ENCODE measurements around the gene AZIN2.
A peak's percentile ranks its signal among the peaks of the same experiment; 100 is the strongest.
"Not testable (repeated sequence)": the region's sequence is repeated elsewhere in the genome, so short reads cannot be mapped to it uniquely, and the experiment has no call there.

Gene AZIN2

DNA sequence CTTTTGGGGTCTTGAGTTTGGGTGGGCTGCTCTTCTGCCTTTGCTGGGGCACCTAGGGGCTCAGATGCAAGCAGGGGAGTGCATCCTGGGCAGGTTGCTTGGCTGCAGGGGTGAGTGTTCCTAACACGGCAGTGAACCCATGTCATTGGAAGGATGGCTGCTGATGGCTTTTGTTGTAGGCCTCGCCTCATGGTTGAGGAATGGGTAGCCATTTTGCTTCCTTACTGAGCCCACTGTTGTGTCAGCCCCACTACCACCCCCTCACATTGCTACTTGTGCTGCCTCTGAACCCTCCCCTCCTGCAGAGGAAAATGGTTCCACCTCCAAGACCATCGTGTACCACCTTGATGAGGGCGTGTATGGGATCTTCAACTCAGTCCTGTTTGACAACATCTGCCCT, 16.8 kb downstream of the AZIN2 start:
- peak overlapping the region in 2 of 7 experiments; percentile 9 to 30 for H3K4me3 ChIP-seq (ENCODE audit: control insufficient read depth in 1 of 7, extremely low read depth in 1 of 7, insufficient read depth in 4 of 7, low read depth in 2 of 7, low read length in 6 of 7)
- ChIA-PET CTCF (interaction anchor here (0.7 to 3.1 kb wide), 5 partner anchors 10 to 30 kb away, joined by 3 to 10 read pairs (median 6); no protein-coding TSS in a partner anchor), POLR2A (interaction anchor here (0.8 kb wide), 1 partner anchor 29 kb away, joined by 3 read pairs; no protein-coding TSS in a partner anchor)
- peaks cover 9 to 77% (median 58%) of the 10 kb centered on the region in 4 experiments for H3K4me1 ChIP-seq (ENCODE audit: control extremely low read depth in 1 of 4, control insufficient read depth in 4 of 4, insufficient read depth in 4 of 4, low read length in 3 of 4)
- no peaks in the 10 kb centered on the region for H3K36me3 ChIP-seq (ENCODE audit: control insufficient read depth in 4 of 4, insufficient read depth in 4 of 4, low read length in 3 of 4)
- no peak overlapping the region for H3K27ac ChIP-seq (ENCODE audit: insufficient read depth in 1 of 2, low read depth in 1 of 2, low read length in 2 of 2, poor library complexity in 1 of 2, severe bottlenecking in 2 of 2)
- DNase-seq = peak in 1 of 3 donors; percentile 13
- WGBS (ENCODE audit: insufficient coverage) = no CpG with 5 or more reads among the region's 4 CpGs
- no peaks in the 10 kb centered on the region for H3K27me3 ChIP-seq (replicated peaks in 2 of 5; ENCODE audit: control insufficient read depth in 4 of 5, insufficient read depth in 5 of 5, low read length in 4 of 5)
- H3K9me3 ChIP-seq (ENCODE audit: control extremely low read depth in 1 of 5, control insufficient read depth in 4 of 5, insufficient read depth in 2 of 5, low read depth in 1 of 5, low read length in 4 of 5) = no peaks in the 10 kb centered on the region

DNA sequence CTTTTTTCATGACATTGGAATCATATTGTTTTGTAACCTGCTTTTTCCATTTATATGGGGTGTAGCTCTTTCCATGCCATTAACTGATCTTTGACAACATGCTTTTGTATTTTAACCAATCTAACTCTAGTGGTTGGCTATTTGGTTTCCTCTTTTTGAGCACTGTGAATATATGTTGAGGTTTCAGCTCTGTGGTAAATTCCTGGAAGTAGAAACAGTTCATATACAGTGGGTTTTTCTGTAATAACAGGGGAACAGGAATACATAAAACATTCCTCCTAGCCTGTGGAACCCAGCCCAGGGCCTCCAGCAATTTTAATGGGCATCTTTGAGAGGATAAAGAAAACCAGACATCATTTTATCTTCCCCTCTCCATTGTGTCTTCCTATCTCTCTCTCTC, 17.4 kb downstream of the AZIN2 start:
- Histone ChIP-seq H3K4me3 (ENCODE audit: control insufficient read depth in 1 of 7, extremely low read depth in 1 of 7, insufficient read depth in 4 of 7, low read depth in 2 of 7, low read length in 6 of 7) (peak overlapping the region in 4 of 7 experiments; percentile 4 to 52 (median 26)), H3K27ac (ENCODE audit: insufficient read depth in 1 of 2, low read depth in 1 of 2, low read length in 2 of 2, poor library complexity in 1 of 2, severe bottlenecking in 2 of 2) (peak overlapping the region in 1 of 2 experiments; percentile 59), H3K36me3 (ENCODE audit: control insufficient read depth in 4 of 4, insufficient read depth in 4 of 4, low read length in 3 of 4) (no peaks in the 10 kb centered on the region), H3K27me3 (replicated peaks in 2 of 5; ENCODE audit: control insufficient read depth in 4 of 5, insufficient read depth in 5 of 5, low read length in 4 of 5) (no peaks in the 10 kb centered on the region), H3K9me3 (ENCODE audit: control extremely low read depth in 1 of 5, control insufficient read depth in 4 of 5, insufficient read depth in 2 of 5, low read depth in 1 of 5, low read length in 4 of 5) (no peaks in the 10 kb centered on the region), H3K4me1 (ENCODE audit: control extremely low read depth in 1 of 4, control insufficient read depth in 4 of 4, insufficient read depth in 4 of 4, low read length in 3 of 4) (peaks cover 9 to 72% (median 58%) of the 10 kb centered on the region in 4 experiments)
- ChIA-PET POLR2A (interaction anchor here (0.8 kb wide), 1 partner anchor 29 kb away, joined by 3 read pairs; no protein-coding TSS in a partner anchor), CTCF (interaction anchor here (0.6 to 3.1 kb wide), 6 partner anchors 10 to 336 kb away, joined by 3 to 10 read pairs (median 6); no protein-coding TSS in a partner anchor)
- DNase-seq = peak; percentile 55 to 81 (median 75)

DNA sequence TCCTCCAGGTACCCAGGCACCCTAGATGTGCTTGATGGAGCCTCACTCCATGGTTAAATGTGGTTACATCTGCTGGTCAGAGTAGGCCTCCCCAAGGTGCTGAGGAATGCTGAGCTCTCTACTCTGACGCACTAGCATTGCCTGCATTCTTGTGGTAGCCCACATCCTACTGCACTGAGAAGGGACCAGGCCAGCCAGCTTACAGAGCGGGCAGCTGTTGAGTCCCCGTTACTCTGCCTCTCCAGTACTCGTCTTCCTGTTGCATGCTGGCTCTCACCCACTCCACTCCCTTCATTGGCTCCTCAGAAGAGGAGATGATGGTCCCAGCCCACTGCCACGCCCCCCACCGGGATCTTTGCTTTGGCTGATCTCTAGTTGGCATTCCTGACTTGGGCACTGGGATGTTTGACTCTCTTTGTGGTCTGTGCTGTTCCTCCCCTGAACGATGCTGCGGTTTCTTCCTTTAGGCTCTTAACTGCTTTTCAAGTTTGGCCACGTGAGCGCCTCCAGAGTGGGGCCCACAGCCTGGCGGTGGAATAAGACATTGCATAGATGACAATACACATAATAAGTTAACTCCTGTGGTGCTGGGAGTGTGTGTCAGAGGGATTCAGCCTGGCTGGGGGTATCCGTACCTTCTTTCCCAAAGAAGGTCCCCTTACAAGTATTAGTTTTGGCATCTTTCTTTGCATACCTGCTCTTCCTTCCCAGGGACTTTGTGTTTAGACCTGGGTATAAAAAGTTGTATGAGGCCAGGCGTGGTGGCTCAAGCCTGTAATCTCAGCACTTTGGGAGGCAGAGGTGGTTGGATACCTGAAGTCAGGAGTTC, 18.6 kb downstream of the AZIN2 start:
- H3K27ac ChIP-seq (ENCODE audit: insufficient read depth in 1 of 2, low read depth in 1 of 2, low read length in 2 of 2, poor library complexity in 1 of 2, severe bottlenecking in 2 of 2) = peak overlapping the region in 1 of 2 experiments; percentile 59
- 20% methylated on average over 5 of the region's 13 CpGs for WGBS (ENCODE audit: insufficient coverage)
- H3K4me3 ChIP-seq (ENCODE audit: control insufficient read depth in 1 of 7, extremely low read depth in 1 of 7, insufficient read depth in 4 of 7, low read depth in 2 of 7, low read length in 6 of 7) = peak overlapping the region in 4 of 7 experiments; percentile 22 to 52 (median 32)
- CTCF ChIA-PET = interaction anchor here (0.6 to 2.0 kb wide), 6 partner anchors 11 to 652 kb away, joined by 3 to 9 read pairs (median 4); no protein-coding TSS in a partner anchor
- no peaks in the 10 kb centered on the region for H3K9me3 ChIP-seq (ENCODE audit: control extremely low read depth in 1 of 5, control insufficient read depth in 4 of 5, insufficient read depth in 2 of 5, low read depth in 1 of 5, low read length in 4 of 5)
- DNase-seq = peak; percentile 96 to 99 (median 98)
- H3K27me3 ChIP-seq (replicated peaks in 2 of 5; ENCODE audit: control insufficient read depth in 4 of 5, insufficient read depth in 5 of 5, low read length in 4 of 5) = no peaks in the 10 kb centered on the region
- no peaks in the 10 kb centered on the region for H3K36me3 ChIP-seq (ENCODE audit: control insufficient read depth in 4 of 4, insufficient read depth in 4 of 4, low read length in 3 of 4)
- POLR2A ChIA-PET = interaction anchor here (0.8 kb wide), 1 partner anchor 81 kb away, joined by 3 read pairs; no protein-coding TSS in a partner anchor
- peaks cover 9 to 72% (median 58%) of the 10 kb centered on the region in 4 experiments for H3K4me1 ChIP-seq (ENCODE audit: control extremely low read depth in 1 of 4, control insufficient read depth in 4 of 4, insufficient read depth in 4 of 4, low read length in 3 of 4)

DNA sequence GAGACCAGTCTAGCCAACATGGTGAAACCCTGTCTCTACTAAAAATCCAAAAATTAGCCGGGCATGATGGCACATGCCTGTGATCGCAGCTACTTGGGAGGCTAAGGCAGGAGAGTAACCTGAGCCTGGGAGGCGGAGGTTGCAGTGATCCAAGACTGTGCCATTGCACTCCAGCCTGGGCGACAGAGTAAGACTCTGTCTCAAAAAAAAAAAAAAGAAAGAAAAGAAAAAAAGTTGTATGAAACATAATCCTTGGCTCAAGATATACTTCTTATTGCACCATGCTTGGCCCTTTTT, 19.1 kb downstream of the AZIN2 start:
- H3K27ac ChIP-seq (ENCODE audit: insufficient read depth in 1 of 2, low read depth in 1 of 2, low read length in 2 of 2, poor library complexity in 1 of 2, severe bottlenecking in 2 of 2) = not testable (repeated sequence)
- 100% methylated on average over 3 of the region's 4 CpGs for WGBS (ENCODE audit: insufficient coverage)

DNA sequence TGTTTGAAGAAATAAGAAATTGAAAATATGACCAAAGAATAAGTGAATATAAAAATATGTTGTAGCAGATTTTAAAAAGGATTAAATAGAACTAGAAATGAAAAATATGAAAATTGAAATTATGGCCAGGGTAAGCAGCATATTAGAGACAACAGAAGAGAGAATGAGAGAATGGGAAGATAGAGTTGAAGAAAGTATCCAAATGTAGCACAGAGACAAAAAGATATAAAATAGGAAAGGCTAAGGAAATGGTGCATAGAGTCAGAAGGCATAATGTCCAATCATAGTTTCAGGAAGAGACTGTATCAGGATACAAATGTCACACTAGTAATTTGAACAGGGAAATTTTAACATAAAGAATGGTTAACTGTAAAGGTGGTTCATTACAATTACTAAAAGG, 29.5 kb downstream of the AZIN2 start:
- H3K36me3 ChIP-seq (ENCODE audit: control insufficient read depth in 4 of 4, insufficient read depth in 4 of 4, low read length in 3 of 4) = no peaks in the 10 kb centered on the region
- peaks cover 0 to 15% (median 4%) of the 10 kb centered on the region in 5 experiments for H3K9me3 ChIP-seq (ENCODE audit: control extremely low read depth in 1 of 5, control insufficient read depth in 4 of 5, insufficient read depth in 2 of 5, low read depth in 1 of 5, low read length in 4 of 5)
- H3K27me3 ChIP-seq (replicated peaks in 2 of 5; ENCODE audit: control insufficient read depth in 4 of 5, insufficient read depth in 5 of 5, low read length in 4 of 5) = no peaks in the 10 kb centered on the region
- POLR2A ChIA-PET = no interaction called here
- no peak overlapping the region for H3K27ac ChIP-seq (ENCODE audit: insufficient read depth in 1 of 2, low read depth in 1 of 2, low read length in 2 of 2, poor library complexity in 1 of 2, severe bottlenecking in 2 of 2)
- CTCF ChIA-PET = interaction anchor here (1.1 to 2.2 kb wide), 4 partner anchors 10 to 256 kb away, joined by 3 to 8 read pairs (median 4); no protein-coding TSS in a partner anchor
- no peaks in the 10 kb centered on the region for H3K4me1 ChIP-seq (ENCODE audit: control extremely low read depth in 1 of 4, control insufficient read depth in 4 of 4, insufficient read depth in 4 of 4, low read length in 3 of 4)
- H3K4me3 ChIP-seq (ENCODE audit: control insufficient read depth in 1 of 7, extremely low read depth in 1 of 7, insufficient read depth in 4 of 7, low read depth in 2 of 7, low read length in 6 of 7) = no peak overlapping the region
- no peak for DNase-seq

More for the DNA sequence above, 19.1 kb downstream of the AZIN2 start:
- POLR2A ChIA-PET; H3K36me3 ChIP-seq (ENCODE audit: control insufficient read depth in 4 of 4, insufficient read depth in 4 of 4, low read length in 3 of 4); DNase-seq; H3K9me3 ChIP-seq (ENCODE audit: control extremely low read depth in 1 of 5, control insufficient read depth in 4 of 5, insufficient read depth in 2 of 5, low read depth in 1 of 5, low read length in 4 of 5); H3K27me3 ChIP-seq (replicated peaks in 2 of 5; ENCODE audit: control insufficient read depth in 4 of 5, insufficient read depth in 5 of 5, low read length in 4 of 5): not testable (repeated sequence)
- Histone ChIP-seq H3K4me1 (ENCODE audit: control extremely low read depth in 1 of 4, control insufficient read depth in 4 of 4, insufficient read depth in 4 of 4, low read length in 3 of 4) (peaks cover 9 to 66% (median 55%) of the 10 kb centered on the region in 4 experiments), H3K4me3 (ENCODE audit: control insufficient read depth in 1 of 7, extremely low read depth in 1 of 7, insufficient read depth in 4 of 7, low read depth in 2 of 7, low read length in 6 of 7) (peak overlapping the region in 3 of 7 experiments; percentile 22 to 39 (median 26))
- CTCF ChIA-PET = interaction anchor here (1.1 to 1.5 kb wide), 5 partner anchors 10 to 195 kb away, joined by 3 to 8 read pairs (median 4); no protein-coding TSS in a partner anchor

DNA sequence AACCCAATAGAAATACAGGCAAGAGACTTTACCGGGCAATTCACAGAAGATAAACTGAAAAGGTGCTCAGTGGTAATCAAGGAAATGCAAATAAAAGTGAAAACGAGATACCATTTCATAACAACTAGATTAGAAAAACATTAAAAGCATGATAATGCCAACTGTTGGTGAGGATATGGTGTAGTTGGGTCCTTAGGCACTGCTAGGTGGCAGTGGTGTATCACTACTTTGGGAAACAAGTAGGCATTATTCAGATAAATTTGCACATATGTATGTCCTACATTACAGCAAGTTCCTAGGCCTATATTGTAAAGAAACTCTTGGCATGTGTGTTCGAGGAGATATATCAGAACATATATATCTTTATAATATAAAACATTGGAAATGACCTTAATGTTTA, 31.0 kb downstream of the AZIN2 start:
- peak; percentile 60 to 78 (median 74) for DNase-seq
- H3K9me3 ChIP-seq (ENCODE audit: control extremely low read depth in 1 of 5, control insufficient read depth in 4 of 5, insufficient read depth in 2 of 5, low read depth in 1 of 5, low read length in 4 of 5) = peaks cover 0 to 12% (median 4%) of the 10 kb centered on the region in 5 experiments
- no peaks in the 10 kb centered on the region for H3K36me3 ChIP-seq (ENCODE audit: control insufficient read depth in 4 of 4, insufficient read depth in 4 of 4, low read length in 3 of 4)
- CTCF ChIA-PET = interaction anchor here (1.0 to 2.2 kb wide), 2 partner anchors 11 to 343 kb away, joined by 3 to 8 read pairs; no protein-coding TSS in a partner anchor
- POLR2A ChIA-PET = no interaction called here
- no peak overlapping the region for H3K27ac ChIP-seq (ENCODE audit: insufficient read depth in 1 of 2, low read depth in 1 of 2, low read length in 2 of 2, poor library complexity in 1 of 2, severe bottlenecking in 2 of 2)
- no peaks in the 10 kb centered on the region for H3K4me1 ChIP-seq (ENCODE audit: control extremely low read depth in 1 of 4, control insufficient read depth in 4 of 4, insufficient read depth in 4 of 4, low read length in 3 of 4)
- no CpG with 5 or more reads among the region's 3 CpGs for WGBS (ENCODE audit: insufficient coverage)
- H3K27me3 ChIP-seq (replicated peaks in 2 of 5; ENCODE audit: control insufficient read depth in 4 of 5, insufficient read depth in 5 of 5, low read length in 4 of 5) = no peaks in the 10 kb centered on the region
- no peak overlapping the region for H3K4me3 ChIP-seq (ENCODE audit: control insufficient read depth in 1 of 7, extremely low read depth in 1 of 7, insufficient read depth in 4 of 7, low read depth in 2 of 7, low read length in 6 of 7)
